ENCODE results near the gene PLCB3.

- TF ChIP-seq CTCF (IDR thresholded peaks at IDR 0.05) (no peak), POLR2A (IDR thresholded peaks at IDR 0.05) (no peak)
Observed at GRCh38 chr11:64291752-64292459, 40.6 kb downstream of the PLCB3 start.
